ENCODE results near the gene ADPRHL1. TPM values are rescaled to one million over a fixed set of nuclear protein-coding genes. Genes with fewer than 3 reads are reported as not detected.

ADPRHL1 gene
- total RNA-seq, 1 donor from 2014 or later = 8.4 TPM

DNA sequence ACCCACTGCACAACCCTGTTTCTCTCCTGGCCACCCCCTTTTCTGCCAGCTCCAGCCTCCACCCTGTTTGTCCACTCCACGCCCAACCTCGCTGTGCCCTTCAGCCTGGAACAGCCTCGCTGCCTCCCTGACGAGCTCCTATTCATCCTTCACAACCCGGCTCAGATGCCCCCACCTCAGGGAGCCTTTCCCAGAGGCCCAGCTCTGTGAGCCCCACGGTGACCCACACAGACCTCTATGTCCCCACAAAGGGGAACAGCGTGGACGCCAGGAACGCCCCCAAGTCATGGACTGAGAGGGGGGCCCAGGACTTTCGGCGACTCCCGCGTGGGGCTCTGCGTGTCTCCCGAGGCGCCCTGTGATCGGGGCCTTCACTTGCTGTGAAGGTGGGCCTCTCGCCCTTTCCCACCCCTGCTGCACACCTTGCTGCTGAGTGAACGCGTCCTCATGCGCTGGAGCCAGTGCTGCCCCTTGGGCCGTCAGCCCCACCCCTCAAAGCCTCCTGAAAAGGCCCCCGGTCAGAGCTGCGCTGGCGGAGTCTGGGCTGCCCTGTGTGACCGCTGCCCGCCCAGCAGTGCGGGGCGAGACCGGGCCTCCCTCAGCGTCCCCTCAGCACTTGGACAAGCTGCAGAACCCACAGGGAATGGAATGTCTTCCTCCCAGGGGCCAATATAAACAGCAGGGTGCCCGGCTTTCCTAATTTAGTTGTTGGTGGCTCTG lies 40.0 kb downstream of the ADPRHL1 start:
- Mint-ChIP-seq H3K27me3 (ENCODE audit: low read depth) (no peaks in the 10 kb centered on the region), H3K27ac (ENCODE audit: unreplicated experiment) (peak overlapping the region; percentile 91), H3K4me3 (ENCODE audit: unreplicated experiment) (peak overlapping the region; percentile 41), H3K4me1 (ENCODE audit: low read depth) (peaks cover 53% of the 10 kb centered on the region), H3K36me3 (ENCODE audit: low read depth) (peaks cover 2% of the 10 kb centered on the region), H3K9me3 (ENCODE audit: low read depth) (peaks cover 3% of the 10 kb centered on the region)
- TF ChIP-seq CTCF (IDR thresholded peaks at IDR 0.05) = no peak
- DNase-seq (ENCODE audit: low spot score) = no peak

GRCh38 chr13:113412440-113412839 lies 40.8 kb downstream of the ADPRHL1 start:
- Mint-ChIP-seq H3K9me3 (ENCODE audit: low read depth) (peaks cover 3% of the 10 kb centered on the region), H3K27me3 (ENCODE audit: low read depth) (no peaks in the 10 kb centered on the region), H3K4me1 (ENCODE audit: low read depth) (peaks cover 58% of the 10 kb centered on the region), H3K36me3 (ENCODE audit: low read depth) (peaks cover 2% of the 10 kb centered on the region), H3K4me3 (ENCODE audit: unreplicated experiment) (no peak overlapping the region), H3K27ac (ENCODE audit: unreplicated experiment) (no peak overlapping the region)
- TF ChIP-seq CTCF (IDR thresholded peaks at IDR 0.05) = no peak
- no peak for DNase-seq (ENCODE audit: low spot score)

- H3K27ac Mint-ChIP-seq (ENCODE audit: unreplicated experiment) = peak overlapping the region; percentile 99
- H3K4me3 Mint-ChIP-seq (ENCODE audit: unreplicated experiment) = peak overlapping the region; percentile 51
- peaks cover 2% of the 10 kb centered on the region for H3K36me3 Mint-ChIP-seq (ENCODE audit: low read depth)
- no peaks in the 10 kb centered on the region for H3K27me3 Mint-ChIP-seq (ENCODE audit: low read depth)
- peaks cover 66% of the 10 kb centered on the region for H3K4me1 Mint-ChIP-seq (ENCODE audit: low read depth)
- TF ChIP-seq CTCF (IDR thresholded peaks at IDR 0.05) = no peak
- peak; percentile 56 for DNase-seq (ENCODE audit: low spot score)
- H3K9me3 Mint-ChIP-seq (ENCODE audit: low read depth) = peaks cover 3% of the 10 kb centered on the region
Observed at GRCh38 chr13:113411216-113412023, 41.9 kb downstream of the ADPRHL1 start.

GRCh38 chr13:113410472-113411201 lies 42.7 kb downstream of the ADPRHL1 start:
- peaks cover 3% of the 10 kb centered on the region for H3K9me3 Mint-ChIP-seq (ENCODE audit: low read depth)
- peaks cover 74% of the 10 kb centered on the region for H3K4me1 Mint-ChIP-seq (ENCODE audit: low read depth)
- peak overlapping the region; percentile 99 for H3K27ac Mint-ChIP-seq (ENCODE audit: unreplicated experiment)
- H3K36me3 Mint-ChIP-seq (ENCODE audit: low read depth) = peaks cover 2% of the 10 kb centered on the region
- peak overlapping the region; percentile 51 for H3K4me3 Mint-ChIP-seq (ENCODE audit: unreplicated experiment)
- no peaks in the 10 kb centered on the region for H3K27me3 Mint-ChIP-seq (ENCODE audit: low read depth)
- peak; percentile 82 for DNase-seq (ENCODE audit: low spot score)
- TF ChIP-seq CTCF (IDR thresholded peaks at IDR 0.05) = no peak

DNA sequence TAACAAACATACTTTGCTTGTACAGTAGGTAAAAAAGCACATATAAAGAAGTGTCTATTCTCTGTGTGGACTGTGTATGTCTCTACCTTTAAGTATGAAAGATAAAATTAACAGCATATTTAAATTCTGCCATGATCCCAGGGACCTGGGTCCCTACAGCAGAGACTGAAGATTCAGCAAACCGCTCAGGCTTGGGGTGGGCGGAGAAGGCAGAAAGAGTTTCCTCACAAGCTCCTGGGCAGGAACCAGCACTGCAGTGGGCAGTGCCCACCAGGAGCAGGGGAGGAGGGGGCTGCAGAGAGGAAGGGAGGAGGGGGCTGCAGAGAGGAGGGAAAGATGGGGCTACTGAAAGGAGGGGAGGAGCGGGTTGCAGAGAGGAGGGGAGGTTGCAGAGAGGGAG lies 44.7 kb downstream of the ADPRHL1 start:
- H3K4me3 Mint-ChIP-seq (ENCODE audit: unreplicated experiment) = no peak overlapping the region
- H3K4me1 Mint-ChIP-seq (ENCODE audit: low read depth) = peaks cover 63% of the 10 kb centered on the region
- peaks cover 3% of the 10 kb centered on the region for H3K9me3 Mint-ChIP-seq (ENCODE audit: low read depth)
- H3K27me3 Mint-ChIP-seq (ENCODE audit: low read depth) = no peaks in the 10 kb centered on the region
- H3K36me3 Mint-ChIP-seq (ENCODE audit: low read depth) = peaks cover 2% of the 10 kb centered on the region
- TF ChIP-seq CTCF (IDR thresholded peaks at IDR 0.05) = no peak
- peak; percentile 34 for DNase-seq (ENCODE audit: low spot score)
- H3K27ac Mint-ChIP-seq (ENCODE audit: unreplicated experiment) = no peak overlapping the region

Data from chondrocyte (in vitro differentiated cells).